AG04450 (cell line): Measurements from ENCODE around the gene MYH11. TPM values are rescaled to one million over a fixed set of nuclear protein-coding genes. Genes with fewer than 3 reads are reported as not detected.

ENCODE experiments used
- CTCF ChIA-PET: fragments of 300-600, 350-600 bp; formaldehyde crosslinking; extraction: SDS; loops from one replicate; lab custom pipeline; 2022; ENCODE audit warnings: antibody characterized with exemption, inconsistent platforms; lab: Charles Lee
- POLR2A ChIA-PET: fragments of 350-600 bp; formaldehyde crosslinking; extraction: SDS; loops from one replicate; lab custom pipeline; 2021; ENCODE audit warnings: antibody characterized with exemption, inconsistent platforms; lab: Yijun Ruan, JAX
- DNase-seq: peaks from one replicate; pipeline ENCODE4 v3.0.0-alpha.2; 2011; ENCODE audit warnings: low read depth, low spot score
- H3K27ac ChIP-seq: one replicate; pipeline ENCODE4 v1.5.1; 2012; ENCODE audit warnings: low read depth, low read length, control low read depth
- H3K27me3 ChIP-seq: one replicate; pipeline ENCODE4 v1.6.0; 2012; ENCODE audit warnings: low read length; ENCODE audit not compliant: control insufficient read depth, insufficient read depth
- H3K4me3 ChIP-seq: 2 replicates; pipeline ENCODE4 v1.5.1; 2011; ENCODE audit warnings: mild to moderate bottlenecking, low read depth, low read length, control low read depth
- H3K9me3 ChIP-seq: 2 replicates; pipeline ENCODE4 v1.5.1; 2012; ENCODE audit warnings: low read length; ENCODE audit not compliant: control insufficient read depth, insufficient read depth
- CTCF ChIP-seq: IDR thresholded peaks from 2 replicates; pipeline ENCODE4 v1.5.1; 2011; ENCODE audit warnings: low read depth, low read length, control low read depth, inconsistent platforms
- polyA plus RNA-seq: library from polyadenylated mRNA; depleted of rRNA; stranded (reverse); fragments of >200 nt; gene quantifications from 2 replicates; pipeline ENCODE4 v1.2.3, GENCODE V29; 2011

MYH11 gene
- polyA plus RNA-seq, 1 experiment, result 0.20 TPM

DNA sequence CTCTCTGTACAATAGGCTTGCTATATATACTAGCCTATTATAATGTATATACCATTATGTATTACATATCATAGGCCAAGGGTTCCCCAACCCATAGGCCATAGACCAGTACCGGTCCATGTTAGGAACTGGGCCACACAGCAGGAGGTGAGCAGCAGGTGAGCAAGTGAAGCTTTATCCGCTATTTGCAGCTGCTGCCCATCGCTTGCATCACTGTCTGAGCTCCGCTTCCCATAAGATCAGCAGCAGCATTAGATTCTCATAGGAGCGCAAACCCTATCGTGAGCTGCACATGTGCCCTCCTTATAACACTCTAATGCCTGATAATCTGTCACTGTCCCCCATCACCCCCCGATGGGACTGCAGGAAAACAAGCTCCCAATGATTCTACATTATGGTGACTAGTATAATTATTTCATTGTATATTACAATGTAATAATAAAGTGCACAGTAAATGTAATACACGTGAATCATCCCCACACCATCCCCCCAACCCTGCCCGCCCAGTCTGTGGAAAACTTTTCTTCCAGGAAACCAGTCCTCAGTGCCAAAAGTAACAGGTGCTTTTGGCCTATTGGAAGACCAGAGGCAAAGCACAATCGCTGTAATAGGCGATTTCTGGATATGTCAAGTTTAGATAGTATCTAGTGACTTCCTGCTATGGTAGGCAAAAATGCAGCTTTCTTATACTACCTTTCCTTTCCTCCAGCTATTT, 84.1 kb downstream of the MYH11 start:
- Histone ChIP-seq H3K9me3 (no peaks in the 10 kb centered on the region), H3K27ac (no peak overlapping the region), H3K4me3 (no peak overlapping the region), H3K27me3 (peaks cover 12% of the 10 kb centered on the region)
- POLR2A ChIA-PET, result interaction anchor here (0.6 kb wide), 1 partner anchor 233 kb away, joined by 3 read pairs; no protein-coding TSS in a partner anchor
- no peak for DNase-seq
- TF ChIP-seq CTCF, result no peak
- CTCF ChIA-PET, result interaction anchor here (0.5 to 1.6 kb wide), 4 partner anchors 16 to 355 kb away, joined by 3 to 6 read pairs (median 4); no protein-coding TSS in a partner anchor

GRCh38 chr16:15771694-15772093, 85.1 kb downstream of the MYH11 start:
- Histone ChIP-seq H3K27ac (no peak overlapping the region), H3K9me3 (no peaks in the 10 kb centered on the region), H3K27me3 (peaks cover 10% of the 10 kb centered on the region), H3K4me3 (no peak overlapping the region)
- TF ChIP-seq CTCF, result no peak
- POLR2A ChIA-PET, result no interaction called here
- CTCF ChIA-PET, result interaction anchor here (1.6 kb wide), 1 partner anchor 15 kb away, joined by 5 read pairs; no protein-coding TSS in a partner anchor
- DNase-seq, result no peak

DNA sequence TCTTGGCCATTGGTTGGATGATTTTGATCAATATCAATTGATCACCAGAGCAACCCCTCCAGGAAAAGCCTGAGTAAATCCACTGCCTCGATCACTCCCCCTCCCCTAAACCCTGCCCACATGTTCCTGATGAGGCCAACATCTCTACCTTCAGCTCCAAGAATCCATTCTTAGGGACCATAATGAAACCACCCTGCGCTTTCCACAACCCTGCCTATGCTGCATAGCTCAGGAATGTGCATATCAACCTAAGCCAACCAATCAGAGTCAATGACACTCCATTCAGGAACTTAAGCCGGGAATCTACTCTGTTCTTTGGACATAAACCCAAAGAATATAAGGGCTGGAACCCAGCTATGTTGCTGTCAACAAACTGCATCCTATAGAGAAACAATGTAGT, 86.3 kb downstream of the MYH11 start:
- TF ChIP-seq CTCF, result no peak
- peak; percentile 11 for DNase-seq
- H3K27ac ChIP-seq, result no peak overlapping the region
- POLR2A ChIA-PET, result interaction anchor here (0.6 to 0.7 kb wide), 3 partner anchors 23 to 99 kb away, joined by 3 read pairs; no protein-coding TSS in a partner anchor
- H3K4me3 ChIP-seq, result no peak overlapping the region
- no peaks in the 10 kb centered on the region for H3K9me3 ChIP-seq
- H3K27me3 ChIP-seq, result peaks cover 5% of the 10 kb centered on the region
- CTCF ChIA-PET, result interaction anchor here (0.5 to 0.8 kb wide), 2 partner anchors 14 to 357 kb away, joined by 7 to 8 read pairs; no protein-coding TSS in a partner anchor

DNA sequence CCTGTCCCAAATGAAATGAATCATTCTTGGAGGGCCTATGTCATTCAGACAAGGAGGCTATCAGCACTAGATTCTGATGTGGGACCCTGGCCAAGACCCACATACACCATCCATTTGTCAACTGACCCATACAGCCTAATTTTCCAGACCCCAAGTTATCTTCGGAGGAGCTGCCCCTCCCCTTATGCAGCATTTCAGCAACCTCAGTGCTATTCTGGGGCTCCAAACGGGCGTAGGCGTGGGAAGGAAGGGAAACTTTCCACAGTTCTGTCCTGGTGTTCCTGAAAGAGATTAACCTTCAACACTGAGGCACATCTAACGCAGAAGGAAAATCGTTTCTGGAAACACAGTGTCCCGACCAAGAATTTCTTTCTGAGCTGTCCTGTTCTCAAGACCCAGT, 86.7 kb downstream of the MYH11 start:
- no peak for DNase-seq
- no peak overlapping the region for H3K4me3 ChIP-seq
- CTCF ChIA-PET, result interaction anchor here (0.5 to 0.8 kb wide), 2 partner anchors 14 to 358 kb away, joined by 7 to 8 read pairs; no protein-coding TSS in a partner anchor
- no peaks in the 10 kb centered on the region for H3K9me3 ChIP-seq
- POLR2A ChIA-PET, result interaction anchor here (0.7 kb wide), 2 partner anchors 23 to 73 kb away, joined by 3 read pairs; no protein-coding TSS in a partner anchor
- H3K27me3 ChIP-seq, result peaks cover 4% of the 10 kb centered on the region
- H3K27ac ChIP-seq, result no peak overlapping the region
- TF ChIP-seq CTCF, result no peak

- CTCF ChIA-PET, result interaction anchor here (1.2 kb wide), 1 partner anchor 53 kb away, joined by 3 read pairs; no protein-coding TSS in a partner anchor
Observed at GRCh38 chr16:15769239-15769638, 87.6 kb downstream of the MYH11 start.

More at GRCh38 chr16:15769239-15769638, 87.6 kb downstream of the MYH11 start:
- Histone ChIP-seq H3K4me3 (no peak overlapping the region), H3K9me3 (no peaks in the 10 kb centered on the region), H3K27me3 (peaks cover 4% of the 10 kb centered on the region), H3K27ac (no peak overlapping the region)
- no peak for TF ChIP-seq CTCF
- POLR2A ChIA-PET, result no interaction called here
- no peak for DNase-seq
